ENCODE data around the gene GNB1L.

GRCh38 chr22:19754701-19755144, 100.0 kb downstream of the GNB1L start:
- TF ChIP-seq TFAP4 (IDR thresholded peaks at IDR 0.05; ENCODE audit: borderline replicate concordance, low read depth) (no peak), POLR2A (IDR thresholded peaks at IDR 0.05; ENCODE audit: insufficient read depth in 1 of 2, low read depth in 2 of 2, low read length in 2 of 2) (no peak), ZNF30 (CRISPR knock-in tag; IDR thresholded peaks at IDR 0.05) (no peak), ZNF484 (CRISPR knock-in tag; IDR thresholded peaks at IDR 0.05; ENCODE audit: borderline replicate concordance, low read depth) (no peak), SP2 (CRISPR knock-in tag; IDR thresholded peaks at IDR 0.05) (no peak), HOMEZ (CRISPR knock-in tag; IDR thresholded peaks at IDR 0.05; ENCODE audit: low read depth) (no peak), POLR2AphosphoS5 (IDR thresholded peaks at IDR 0.05; ENCODE audit: low read depth, low read length) (no peak), KMT2A (CRISPR knock-in tag; IDR thresholded peaks at IDR 0.05) (no peak), SRSF9 (IDR thresholded peaks at IDR 0.05; ENCODE audit: borderline replicate concordance, insufficient read depth, low read depth, low read length, poor library complexity, severe bottlenecking) (no peak), HDAC2 (CRISPR knock-in tag; IDR thresholded peaks at IDR 0.05) (no peak), CTCF (CRISPR knock-in tag; IDR thresholded peaks at IDR 0.05) (no peak)

Measured in HepG2 (cell line).